ENCODE results near the gene ZNF546.

DNA sequence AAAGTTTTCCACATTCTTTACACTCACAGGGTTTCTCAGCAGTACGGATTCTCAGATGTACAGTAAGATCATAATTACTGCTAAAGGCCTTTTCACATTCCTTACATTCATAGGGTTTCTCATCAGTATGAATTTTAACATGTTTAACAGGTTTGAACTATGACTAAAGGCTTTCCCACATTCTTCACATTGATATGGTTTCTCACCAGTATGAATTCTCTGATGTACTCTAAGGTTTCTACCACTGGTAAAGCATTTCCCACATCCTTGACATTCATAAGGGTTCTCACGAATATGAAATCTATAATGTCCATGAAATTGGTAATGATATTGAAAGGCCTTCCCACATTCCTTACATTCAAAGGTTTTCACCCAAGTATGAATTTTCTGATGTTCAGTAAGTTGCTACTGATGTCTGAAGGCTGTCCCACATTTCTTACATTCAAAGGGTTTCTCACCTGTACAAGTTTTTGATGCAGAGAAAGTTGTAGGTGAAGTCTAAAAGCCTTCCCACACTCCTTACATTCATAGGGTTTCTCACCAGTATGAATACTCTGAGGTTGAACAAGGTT lies 37.2 kb downstream of the ZNF546 start:
- TF ChIP-seq, protein P1, sequence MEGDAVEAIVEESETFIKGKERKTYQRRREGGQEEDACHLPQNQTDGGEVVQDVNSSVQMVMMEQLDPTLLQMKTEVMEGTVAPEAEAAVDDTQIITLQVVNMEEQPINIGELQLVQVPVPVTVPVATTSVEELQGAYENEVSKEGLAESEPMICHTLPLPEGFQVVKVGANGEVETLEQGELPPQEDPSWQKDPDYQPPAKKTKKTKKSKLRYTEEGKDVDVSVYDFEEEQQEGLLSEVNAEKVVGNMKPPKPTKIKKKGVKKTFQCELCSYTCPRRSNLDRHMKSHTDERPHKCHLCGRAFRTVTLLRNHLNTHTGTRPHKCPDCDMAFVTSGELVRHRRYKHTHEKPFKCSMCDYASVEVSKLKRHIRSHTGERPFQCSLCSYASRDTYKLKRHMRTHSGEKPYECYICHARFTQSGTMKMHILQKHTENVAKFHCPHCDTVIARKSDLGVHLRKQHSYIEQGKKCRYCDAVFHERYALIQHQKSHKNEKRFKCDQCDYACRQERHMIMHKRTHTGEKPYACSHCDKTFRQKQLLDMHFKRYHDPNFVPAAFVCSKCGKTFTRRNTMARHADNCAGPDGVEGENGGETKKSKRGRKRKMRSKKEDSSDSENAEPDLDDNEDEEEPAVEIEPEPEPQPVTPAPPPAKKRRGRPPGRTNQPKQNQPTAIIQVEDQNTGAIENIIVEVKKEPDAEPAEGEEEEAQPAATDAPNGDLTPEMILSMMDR (IDR thresholded peaks at IDR 0.05): no peak
- no peak for TF ChIP-seq EZH2 (IDR thresholded peaks at IDR 0.05; ENCODE audit: borderline replicate concordance, insufficient read depth, low read depth, low read length, poor library complexity, severe bottlenecking)
